ENCODE measurements around the gene RAI2.

RAI2 gene

DNA sequence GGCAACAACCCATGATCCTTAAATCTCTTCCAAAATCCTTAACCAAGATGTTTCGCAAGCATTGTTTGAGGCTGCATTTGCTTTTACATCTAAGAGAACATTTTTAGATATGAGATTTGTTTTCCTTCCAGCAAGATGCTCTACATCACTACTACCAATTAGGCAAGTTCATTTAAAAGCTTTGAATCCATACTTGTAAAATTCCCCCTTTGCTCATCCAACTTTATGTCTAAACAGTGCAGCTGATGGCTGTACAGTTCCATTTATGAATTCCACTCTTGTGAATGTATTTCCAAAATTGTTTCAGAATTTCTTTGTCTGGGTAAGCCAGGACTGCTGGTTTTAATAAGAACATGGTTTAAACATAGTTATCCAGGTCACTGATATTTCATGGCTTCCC is 31.5 kb downstream of the RAI2 start:
- DNase-seq (ENCODE audit: low read depth, low spot score) = no peak

DNA sequence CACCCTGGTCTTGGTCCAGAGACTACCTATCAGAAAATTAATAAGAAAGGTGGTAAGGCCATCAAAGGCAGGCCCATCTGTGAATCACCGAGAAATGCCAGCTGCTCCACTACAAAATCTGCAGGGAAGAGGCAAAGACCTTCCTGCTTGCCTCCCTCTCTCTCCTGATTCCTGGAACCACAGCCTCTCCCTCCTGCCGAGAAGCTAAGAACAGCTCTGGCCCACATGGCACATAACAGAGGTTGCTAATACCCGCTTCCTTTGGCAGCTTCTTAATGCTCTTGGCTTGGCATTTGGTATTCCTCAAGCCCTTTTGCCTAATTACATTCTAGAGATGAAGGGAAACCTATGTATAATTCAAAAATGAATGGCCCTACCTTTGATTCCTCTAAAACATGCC is 32.9 kb downstream of the RAI2 start:
- peak; percentile 9 for DNase-seq (ENCODE audit: low read depth, low spot score)

DNA sequence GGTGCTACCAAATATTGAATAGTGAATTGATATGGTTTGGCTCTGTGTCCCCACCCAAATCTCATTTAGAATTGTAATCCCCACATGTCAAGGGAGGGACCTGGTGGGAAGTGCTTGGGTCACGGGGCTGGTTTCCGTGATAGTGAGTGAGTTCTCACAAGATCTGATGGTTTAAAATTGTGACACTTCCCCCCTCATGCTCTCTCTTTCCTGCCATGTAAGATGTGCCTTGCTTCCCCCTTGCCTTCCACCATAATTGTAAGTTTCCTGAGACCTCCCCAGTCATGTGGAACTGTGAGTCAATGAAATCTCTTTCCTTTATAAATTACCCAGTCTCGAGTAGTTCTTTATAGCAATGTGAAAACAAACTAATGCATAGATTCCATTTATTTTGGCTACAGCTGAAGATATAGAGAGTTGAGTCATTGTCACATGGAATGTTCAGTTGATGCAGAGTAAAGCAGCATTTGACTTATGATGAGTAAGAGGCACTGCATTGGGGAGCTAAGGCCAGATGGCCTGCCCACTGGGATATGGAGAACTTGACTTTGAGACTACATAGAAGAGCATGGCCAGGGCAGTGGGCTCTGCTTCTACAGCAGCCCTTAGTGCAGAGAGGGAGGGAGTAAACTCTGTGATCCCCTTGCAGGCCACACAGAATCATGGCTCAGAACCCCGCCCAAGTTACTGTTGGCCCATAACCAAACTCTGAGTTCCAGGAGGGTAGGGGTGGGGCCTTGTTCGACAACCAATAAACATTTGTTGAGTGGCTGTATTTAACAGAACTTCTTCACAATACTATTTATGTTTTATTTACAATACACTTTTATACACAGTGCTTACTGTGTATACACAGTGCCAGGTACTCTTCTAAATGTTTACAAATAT is 34.2 kb downstream of the RAI2 start:
- no peak for DNase-seq (ENCODE audit: low read depth, low spot score)

DNA sequence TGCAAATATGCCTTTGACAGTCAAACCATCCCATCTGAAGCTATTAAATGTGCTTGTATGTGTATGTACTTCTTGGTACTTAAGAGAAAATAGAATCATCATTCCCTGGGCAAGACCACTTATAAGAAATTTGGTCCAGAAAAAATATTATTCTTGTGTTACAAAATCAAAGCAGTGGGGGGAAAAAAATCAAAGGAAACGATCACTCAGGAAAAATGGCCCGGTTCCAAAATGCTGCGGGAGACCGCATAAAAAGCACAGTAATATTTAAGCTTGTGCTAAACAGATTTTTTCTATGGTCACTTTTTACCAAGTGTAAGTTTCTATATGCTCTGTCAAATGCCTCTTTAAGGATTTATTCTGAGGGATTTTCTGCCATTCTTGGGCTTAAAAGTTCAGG is 36.1 kb downstream of the RAI2 start:
- no peak for DNase-seq (ENCODE audit: low read depth, low spot score)

DNA sequence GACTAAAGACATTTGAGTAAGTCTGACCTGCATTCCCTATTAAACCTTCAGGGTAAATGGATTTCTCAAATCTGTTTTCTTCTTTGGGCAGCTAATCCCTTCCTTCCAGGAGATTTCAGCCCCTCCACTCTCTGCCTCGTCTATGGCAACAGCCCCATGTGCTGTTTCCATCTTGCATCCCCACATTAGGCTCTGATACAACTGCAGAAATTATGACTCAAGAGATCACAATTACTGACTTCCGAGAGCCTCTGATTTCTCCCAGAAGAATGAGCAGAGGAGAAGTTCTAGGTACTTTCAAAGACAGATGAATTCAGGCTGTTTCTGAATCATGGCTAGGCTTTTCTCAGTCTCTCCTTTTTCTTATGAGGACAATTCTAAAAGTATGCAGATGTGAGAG is 38.7 kb downstream of the RAI2 start:
- DNase-seq (ENCODE audit: low read depth, low spot score) = peak; percentile 3

DNA sequence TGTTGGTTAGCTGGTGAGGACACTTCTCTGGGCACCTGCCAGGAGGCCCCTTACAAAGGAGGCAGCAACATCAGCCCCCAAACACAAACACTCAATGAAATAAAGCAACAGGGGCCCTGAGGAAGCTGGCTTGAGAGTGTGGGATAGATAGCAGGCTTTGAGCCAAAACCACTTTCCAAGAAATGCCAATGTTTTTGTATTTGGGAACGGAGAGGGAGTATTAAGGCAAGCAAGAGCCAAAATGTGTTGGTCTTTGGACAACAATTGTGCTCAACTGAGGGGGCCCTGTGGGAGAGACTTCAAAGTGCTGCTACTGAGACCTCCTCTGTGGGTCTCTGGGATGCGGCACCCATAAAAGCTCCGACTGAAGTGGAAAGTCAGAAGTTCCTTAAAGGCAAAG is 41.0 kb downstream of the RAI2 start:
- DNase-seq (ENCODE audit: low read depth, low spot score) = peak; percentile 22

DNA sequence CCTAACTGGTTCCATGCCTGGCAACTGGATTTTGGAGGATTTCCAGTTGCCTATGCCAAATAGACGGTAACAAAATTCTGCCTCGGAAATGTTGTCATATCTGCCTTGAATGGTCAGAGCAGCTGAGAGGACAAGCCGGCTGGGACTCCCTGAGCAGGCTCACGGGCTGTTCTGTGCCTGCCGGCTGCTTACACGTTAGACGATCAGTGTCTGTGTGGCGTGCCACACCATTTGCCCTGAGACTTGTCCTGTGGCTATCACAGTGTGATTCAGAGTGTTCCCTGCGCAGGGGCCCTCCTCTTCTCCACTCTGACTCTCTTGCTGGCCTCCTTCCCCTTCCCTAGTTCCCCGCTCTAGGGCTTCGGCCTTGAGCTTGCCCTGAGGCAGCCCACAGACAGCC is 42.4 kb downstream of the RAI2 start:
- DNase-seq (ENCODE audit: low read depth, low spot score) = no peak

DNA sequence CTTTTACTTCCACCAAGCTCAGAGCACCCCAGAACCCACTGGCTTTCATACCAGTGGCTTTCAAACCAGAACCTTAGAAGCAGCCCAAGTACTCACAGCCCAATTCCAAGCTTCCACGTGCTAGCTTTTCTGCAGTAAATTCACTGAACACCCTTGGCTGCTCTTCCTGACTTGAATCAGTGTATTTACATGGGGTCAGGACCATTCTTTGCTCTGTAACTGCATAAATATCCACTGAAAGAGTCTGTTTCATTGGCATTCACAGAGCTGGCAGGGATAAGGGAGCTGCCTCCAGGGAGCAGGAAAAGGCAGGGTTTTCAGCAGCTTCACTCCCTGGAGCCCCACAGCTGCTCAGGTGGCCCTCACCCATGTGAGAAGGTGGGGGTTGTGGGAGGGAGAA is 43.8 kb downstream of the RAI2 start:
- DNase-seq (ENCODE audit: low read depth, low spot score) = no peak

DNA sequence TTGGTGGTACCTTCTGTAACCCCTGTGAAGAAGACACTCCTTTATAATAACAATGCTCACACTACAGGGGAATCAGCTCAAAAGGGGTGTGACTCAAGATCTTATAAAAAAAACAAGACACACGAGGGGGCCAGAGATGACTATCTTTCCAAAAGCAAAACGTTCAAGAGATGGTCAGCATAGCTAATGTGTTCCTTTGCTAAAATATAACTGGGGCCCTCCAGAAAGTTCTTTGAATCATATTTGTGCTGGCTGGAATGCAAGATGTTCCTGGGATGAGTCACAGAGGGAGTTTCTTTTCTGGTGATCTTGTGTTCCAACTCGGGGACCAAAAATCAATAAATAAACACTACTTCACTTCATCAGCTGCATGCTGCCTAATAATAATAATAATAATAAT is 46.5 kb downstream of the RAI2 start:
- peak; percentile 20 for DNase-seq (ENCODE audit: low read depth, low spot score)

DNA sequence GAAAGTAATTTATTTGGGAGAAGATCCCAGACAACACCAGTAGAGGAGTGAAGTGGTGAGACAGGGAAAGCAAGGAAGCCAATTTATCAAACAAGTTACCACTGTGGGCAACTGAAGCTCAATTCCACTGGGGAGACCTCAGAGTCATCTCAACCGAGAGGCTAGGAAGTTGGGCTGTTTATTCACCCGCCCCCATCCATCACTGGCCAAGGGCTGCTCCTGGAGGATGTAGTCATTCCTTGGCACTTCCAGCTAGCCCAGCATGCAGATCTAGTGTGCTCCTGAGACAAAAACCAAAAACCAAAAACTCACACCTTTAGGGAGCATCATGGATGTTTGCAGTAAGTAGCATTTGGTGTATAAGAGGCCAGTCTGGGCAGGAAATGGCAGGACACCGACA is 47.0 kb downstream of the RAI2 start:
- no peak for DNase-seq (ENCODE audit: low read depth, low spot score)

DNA sequence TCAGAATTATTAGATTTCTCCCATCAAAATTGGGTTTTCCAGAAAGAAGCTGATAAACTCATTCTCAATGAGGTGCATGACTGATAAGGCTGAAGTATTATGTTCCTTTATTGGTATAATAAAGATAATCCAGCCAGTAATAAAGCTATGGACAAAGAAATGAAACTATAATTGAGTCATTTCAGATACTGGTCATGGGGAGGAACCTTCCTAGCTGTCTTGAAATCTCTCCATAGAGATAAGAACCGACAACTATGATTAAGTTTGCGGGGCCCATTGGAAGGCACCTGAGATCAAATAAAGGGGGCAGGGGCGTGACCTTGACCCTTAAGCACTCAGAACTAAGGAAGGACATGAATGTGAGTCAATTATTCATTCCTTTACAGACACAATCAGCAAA is 47.8 kb downstream of the RAI2 start:
- DNase-seq (ENCODE audit: low read depth, low spot score) = no peak

DNA sequence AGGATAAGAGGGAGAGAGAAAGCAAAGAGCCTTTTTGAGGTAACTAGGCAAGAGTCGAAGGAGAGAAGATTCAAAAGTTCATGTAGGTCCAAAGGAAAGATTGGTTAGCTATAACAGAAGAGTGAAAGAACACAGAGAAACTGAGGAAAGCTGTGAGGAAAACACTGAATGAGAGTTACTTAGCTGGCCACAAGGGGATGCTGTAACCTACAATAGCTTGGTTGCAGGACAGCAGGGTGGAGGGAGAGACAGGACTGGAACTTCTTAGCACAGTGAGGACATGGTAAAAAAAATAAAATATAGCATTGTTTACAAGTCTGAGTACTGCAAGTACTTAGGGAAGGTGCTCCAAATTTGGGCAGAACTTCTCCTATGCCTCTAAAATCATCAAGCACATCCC is 48.3 kb downstream of the RAI2 start:
- no peak for DNase-seq (ENCODE audit: low read depth, low spot score)

DNA sequence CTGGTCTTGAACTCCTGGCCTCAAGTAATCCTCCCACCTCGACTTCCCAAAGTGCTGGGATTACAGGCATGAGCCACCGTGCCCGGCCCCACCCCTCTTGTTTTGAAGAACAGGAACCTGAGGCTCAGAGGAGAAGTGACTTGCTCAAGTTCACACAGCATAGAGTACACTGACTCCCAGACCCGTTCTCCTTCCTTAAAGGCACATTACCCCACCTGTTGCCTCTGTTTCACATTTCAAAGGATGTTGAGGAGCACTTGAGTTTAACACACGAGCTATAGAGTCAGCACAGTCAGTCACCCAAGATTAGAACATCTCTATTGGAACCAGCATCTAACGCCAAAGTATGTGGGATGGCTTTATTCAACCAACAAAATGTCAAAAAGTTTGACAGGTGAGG is 51.1 kb downstream of the RAI2 start:
- DNase-seq (ENCODE audit: low read depth, low spot score) = no peak

DNA sequence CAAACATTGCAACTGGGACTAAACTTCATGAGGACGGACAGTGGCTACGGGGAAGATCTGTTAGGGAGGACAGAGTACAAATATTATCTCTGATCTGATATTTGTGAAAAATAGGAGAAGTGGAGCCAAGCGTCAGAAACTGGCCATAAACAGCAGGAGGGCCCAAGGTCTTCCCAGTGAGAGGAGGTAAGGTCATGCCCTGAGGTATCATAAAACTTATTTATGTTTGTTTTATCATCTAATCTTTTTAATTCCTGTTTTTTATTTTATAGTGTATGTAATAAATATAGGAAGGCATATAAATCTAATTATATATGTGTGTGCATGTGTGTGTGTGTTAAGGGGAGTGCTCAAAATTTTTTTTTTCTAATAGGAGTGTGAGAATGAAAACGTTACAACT is 51.8 kb downstream of the RAI2 start:
- DNase-seq (ENCODE audit: low read depth, low spot score) = no peak

DNA sequence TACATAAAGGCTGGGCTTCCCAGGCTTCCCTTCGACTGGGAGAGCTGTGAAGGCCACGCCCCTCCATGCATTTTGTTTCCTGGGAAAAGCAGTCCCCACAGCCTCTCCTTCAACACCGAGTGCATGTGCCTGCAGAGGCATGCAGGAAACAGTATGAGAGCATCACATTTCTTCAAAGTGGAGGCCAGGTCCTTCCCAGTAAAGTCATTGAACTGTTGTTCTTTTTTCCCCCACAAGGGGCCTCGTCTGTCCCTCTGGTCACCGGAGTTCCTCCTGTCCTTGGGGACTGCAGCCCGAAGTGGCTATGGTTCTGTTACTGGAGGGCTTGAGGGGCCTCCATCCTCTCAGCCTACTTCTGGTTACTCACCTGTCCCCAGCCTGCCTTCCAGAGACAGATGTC is 56.0 kb downstream of the RAI2 start:
- no peak for DNase-seq (ENCODE audit: low read depth, low spot score)

DNA sequence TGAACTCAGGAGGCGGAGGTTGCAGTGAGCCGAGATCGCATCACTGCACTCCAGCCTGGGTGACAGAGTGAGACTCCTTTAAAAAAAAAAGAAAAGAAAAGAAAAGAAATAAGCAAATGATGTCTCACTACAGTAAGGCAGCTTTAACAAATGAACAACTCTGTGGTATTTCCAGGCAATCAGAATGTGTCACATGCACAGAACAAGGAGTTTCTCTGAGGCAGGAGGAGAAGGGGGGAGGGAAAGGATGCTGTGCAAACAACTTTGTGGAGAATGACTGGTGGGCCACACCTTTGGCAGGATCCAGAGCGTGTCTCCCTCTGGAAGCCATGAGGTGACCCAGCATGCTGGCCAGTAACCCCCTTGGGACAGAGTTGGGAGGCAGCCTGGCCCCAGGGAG is 57.6 kb downstream of the RAI2 start:
- peak; percentile 20 for DNase-seq (ENCODE audit: low read depth, low spot score)

DNA sequence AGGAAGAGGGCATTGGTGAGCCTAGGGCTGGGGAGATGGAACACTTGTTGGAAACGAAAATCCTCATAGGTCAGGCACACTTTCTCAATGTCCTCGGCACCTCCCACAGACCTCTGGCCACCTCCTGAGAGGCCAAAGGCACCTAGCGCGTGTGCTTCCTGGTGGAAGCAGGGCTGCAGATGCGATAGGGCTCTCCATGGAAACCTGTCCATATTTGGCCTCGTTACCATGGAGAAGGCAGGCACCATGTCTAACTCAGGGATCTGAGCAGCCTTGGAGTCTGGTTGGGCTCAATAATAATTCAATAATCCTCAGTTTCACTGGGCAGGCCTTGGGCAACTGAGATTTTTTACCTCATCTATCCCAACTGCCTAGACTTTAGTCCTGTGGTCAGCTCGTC is 58.3 kb downstream of the RAI2 start:
- no peak for DNase-seq (ENCODE audit: low read depth, low spot score)

DNA sequence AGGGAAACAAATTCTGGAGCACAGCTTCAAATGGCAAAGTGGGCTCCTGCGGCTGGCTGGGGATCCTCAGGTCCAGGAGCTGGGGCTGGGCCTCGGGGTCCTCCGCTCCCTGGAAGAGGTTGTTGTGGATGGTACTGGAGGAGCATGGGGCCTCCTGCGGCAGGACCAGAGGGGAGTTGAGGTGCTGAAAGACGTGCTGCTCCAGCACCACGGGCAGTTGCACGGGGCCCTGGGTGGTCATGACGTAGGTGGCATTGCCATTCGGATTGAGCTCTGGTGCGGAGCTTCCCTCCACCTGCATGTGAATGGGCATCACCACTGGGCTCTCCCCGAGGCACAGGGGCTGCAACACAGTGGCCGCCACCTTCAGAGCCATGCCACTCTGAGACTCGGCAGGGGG is 59.7 kb downstream of the RAI2 start:
- no peak for DNase-seq (ENCODE audit: low read depth, low spot score)

DNA sequence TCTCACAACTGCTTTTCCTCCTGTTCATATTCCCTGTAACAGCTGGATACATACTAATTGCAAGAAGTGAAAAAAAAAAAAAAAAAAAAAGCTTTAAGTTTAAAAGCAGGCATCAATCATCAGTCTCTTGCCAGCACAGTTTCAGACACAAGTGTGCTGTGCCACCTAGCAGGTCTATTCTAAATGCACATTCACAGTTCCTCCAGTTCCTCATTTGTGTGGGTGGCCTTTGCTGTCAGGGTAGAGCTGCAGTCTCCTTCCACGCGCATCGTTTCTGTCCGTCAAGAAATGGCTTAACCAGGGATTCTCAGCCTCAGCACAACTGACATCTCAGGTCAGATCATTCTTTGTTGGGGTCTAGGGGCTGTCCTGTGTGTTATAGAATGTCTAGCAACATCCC is 62.2 kb downstream of the RAI2 start:
- no peak for DNase-seq (ENCODE audit: low read depth, low spot score)

DNA sequence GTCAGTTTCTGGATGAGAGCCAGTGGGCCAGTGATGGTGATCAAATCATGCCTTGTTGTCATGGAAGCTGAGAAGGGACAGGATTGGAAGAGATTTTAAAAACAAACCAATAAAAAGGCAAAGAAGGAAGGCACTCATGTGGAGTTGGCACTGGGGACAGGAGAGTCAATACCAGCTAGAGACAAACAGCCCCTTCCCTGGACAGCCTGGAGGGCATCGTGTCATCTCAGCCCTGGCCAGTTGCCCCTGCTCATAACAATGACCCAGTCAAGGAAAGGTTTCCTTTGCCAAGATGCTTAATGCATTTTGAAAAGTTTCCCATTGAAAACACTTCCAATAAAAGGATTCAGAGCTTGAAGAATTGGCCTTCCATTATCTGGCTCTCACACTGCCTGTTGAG is 68.3 kb downstream of the RAI2 start:
- DNase-seq (ENCODE audit: low read depth, low spot score) = no peak

DNA sequence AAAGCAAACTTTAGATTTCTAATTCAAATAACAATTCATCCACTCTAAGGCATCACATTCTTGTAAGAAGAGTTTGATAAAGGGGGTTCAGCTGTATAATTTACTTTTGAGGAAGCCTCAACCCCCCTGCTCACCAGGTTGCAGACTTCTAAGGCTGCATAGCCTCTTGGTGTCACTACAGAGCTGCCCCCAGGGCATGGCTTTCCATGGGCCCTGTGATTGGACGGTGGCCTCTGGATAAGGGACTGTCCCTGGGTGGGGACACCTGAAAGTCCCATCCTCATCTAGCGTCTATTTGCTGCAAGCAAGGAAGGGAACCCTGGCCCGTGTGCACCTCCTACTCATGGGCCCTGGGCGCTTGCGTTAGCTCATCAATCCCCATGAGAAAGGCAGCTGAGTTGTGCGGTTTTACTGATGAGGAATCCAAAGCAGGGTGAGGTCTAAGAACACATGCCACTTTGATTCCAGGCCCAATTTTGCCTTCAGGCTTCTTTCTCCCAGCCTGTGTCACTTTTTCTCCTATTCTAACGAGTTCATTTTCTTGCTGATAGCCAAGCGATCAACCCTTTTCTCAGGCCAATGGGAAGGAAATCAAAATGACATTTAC is 72.0 kb downstream of the RAI2 start:
- DNase-seq (ENCODE audit: low read depth, low spot score) = no peak

DNA sequence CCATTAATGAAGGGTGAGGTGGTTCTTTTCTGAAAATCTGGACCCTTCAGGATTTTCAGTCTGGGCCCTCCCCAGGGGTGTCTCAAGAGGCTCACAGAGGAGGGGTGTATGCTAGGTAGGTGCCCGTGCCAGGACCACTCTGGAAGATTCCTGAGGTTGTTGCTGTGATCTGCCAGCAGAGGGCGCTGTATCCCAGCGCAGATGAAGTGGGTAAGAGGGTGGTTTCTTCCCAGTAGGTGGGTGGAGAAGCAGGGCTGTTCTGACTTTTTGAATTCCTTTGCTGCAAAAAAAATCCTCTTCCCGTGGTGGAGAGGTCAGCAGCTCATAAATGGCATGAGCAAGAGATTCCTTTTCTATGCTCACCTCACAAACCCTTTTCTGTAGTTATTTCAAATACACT is 72.7 kb downstream of the RAI2 start:
- peak; percentile 61 for DNase-seq (ENCODE audit: low read depth, low spot score)

DNA sequence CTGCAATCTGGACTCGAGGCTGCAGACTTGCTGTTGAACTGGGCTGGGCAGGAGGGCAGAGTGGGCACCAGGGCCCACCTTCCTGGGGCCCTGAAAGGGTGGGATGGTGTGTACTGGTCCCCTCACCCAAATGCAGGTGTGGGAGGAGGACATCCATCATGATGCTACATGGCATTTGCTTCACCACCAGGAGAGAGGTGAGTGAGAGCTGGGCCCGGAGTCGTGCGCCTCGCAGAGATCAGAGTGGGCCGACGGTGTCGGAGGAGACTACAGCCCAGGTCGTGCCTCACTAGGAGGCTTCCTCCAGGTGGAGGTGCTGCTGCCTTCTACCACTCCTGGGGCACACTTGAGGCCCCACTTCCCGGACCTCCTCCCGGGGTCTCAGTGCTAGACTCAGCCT is 73.5 kb downstream of the RAI2 start:
- no peak for DNase-seq (ENCODE audit: low read depth, low spot score)

Measured in astrocyte of the hippocampus (primary cell).